ENCODE data around the gene C19orf33. TPM values are rescaled to one million over a fixed set of nuclear protein-coding genes. Genes with fewer than 3 reads are reported as not detected.

C19orf33 gene
- total RNA-seq, 2 donors from 2014 or later, result 6.7 TPM; not detected in 1

DNA sequence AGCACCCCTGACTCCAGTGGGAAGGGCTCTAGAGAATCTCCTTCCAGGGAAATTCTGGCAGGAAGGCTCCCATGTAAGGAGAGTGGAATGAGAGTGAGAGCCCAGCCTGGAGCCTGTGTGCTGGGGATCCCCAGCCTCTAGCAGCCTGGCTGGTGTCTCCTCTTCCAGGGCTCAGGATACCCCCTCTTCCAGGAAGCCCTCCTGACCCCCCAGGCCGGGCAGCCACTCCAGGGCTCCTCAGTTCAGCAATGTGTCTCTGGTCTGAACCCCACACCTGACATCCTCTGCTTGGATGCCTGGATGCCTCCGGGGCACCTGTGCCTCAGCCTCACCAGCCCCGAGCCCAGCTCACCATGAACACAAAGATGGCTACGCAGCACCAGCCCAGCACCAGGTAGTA lies 3.0 kb downstream of the C19orf33 start:
- no peaks in the 10 kb centered on the region for H3K4me1 ChIP-seq (ENCODE audit: control insufficient read depth in 1 of 2, low read depth in 2 of 2)
- TF ChIP-seq, protein P1, sequence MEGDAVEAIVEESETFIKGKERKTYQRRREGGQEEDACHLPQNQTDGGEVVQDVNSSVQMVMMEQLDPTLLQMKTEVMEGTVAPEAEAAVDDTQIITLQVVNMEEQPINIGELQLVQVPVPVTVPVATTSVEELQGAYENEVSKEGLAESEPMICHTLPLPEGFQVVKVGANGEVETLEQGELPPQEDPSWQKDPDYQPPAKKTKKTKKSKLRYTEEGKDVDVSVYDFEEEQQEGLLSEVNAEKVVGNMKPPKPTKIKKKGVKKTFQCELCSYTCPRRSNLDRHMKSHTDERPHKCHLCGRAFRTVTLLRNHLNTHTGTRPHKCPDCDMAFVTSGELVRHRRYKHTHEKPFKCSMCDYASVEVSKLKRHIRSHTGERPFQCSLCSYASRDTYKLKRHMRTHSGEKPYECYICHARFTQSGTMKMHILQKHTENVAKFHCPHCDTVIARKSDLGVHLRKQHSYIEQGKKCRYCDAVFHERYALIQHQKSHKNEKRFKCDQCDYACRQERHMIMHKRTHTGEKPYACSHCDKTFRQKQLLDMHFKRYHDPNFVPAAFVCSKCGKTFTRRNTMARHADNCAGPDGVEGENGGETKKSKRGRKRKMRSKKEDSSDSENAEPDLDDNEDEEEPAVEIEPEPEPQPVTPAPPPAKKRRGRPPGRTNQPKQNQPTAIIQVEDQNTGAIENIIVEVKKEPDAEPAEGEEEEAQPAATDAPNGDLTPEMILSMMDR (IDR thresholded peaks at IDR 0.05), result no peak
- H3K36me3 ChIP-seq, result peaks cover 21% of the 10 kb centered on the region

DNA sequence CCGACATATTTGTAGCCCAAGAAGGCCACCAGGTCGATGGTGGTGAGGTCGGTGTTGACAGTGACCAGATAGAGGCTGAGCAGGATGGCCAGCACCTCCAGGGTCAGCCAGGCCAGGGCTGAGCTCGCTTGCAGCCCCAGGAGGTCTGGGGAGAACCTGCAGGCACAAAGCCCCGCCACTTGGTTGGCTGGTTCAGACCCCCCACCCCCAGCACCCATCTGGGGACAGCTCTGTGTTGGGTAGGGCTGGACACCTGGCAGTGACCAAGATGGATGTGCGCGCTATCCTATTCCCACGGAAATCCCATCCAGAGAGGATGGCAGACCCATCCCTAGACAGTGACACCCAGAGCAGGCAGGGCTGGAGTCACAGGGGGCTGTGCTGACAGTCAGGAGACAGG lies 3.5 kb downstream of the C19orf33 start:
- no peaks in the 10 kb centered on the region for H3K9me3 ChIP-seq
- TF ChIP-seq, protein P1 (IDR thresholded peaks at IDR 0.05), result no peak
- H3K27ac ChIP-seq, result no peak overlapping the region
- H3K36me3 ChIP-seq, result peaks cover 21% of the 10 kb centered on the region
- H3K4me1 ChIP-seq (ENCODE audit: control insufficient read depth in 1 of 2, low read depth in 2 of 2), result no peaks in the 10 kb centered on the region
- ATAC-seq (ENCODE audit: insufficient number of reproducible peaks, low FRiP score, low read depth) (no peak), DNase-seq (ENCODE audit: low spot score) (no peak)
- no peaks in the 10 kb centered on the region for H3K27me3 ChIP-seq (replicated peaks; ENCODE audit: insufficient read depth)
- H3K4me3 ChIP-seq, result no peak overlapping the region

More for the DNA sequence above, 3.0 kb downstream of the C19orf33 start:
- DNase-seq (ENCODE audit: low spot score), result no peak
- H3K9me3 ChIP-seq, result no peaks in the 10 kb centered on the region
- H3K27me3 ChIP-seq (replicated peaks; ENCODE audit: insufficient read depth), result no peaks in the 10 kb centered on the region
- H3K27ac ChIP-seq, result no peak overlapping the region
- H3K4me3 ChIP-seq, result no peak overlapping the region
- ATAC-seq (ENCODE audit: insufficient number of reproducible peaks, low FRiP score, low read depth), result no peak

GRCh38 chr19:38308006-38308766 lies 4.1 kb downstream of the C19orf33 start:
- H3K36me3 ChIP-seq, result peaks cover 21% of the 10 kb centered on the region
- H3K4me1 ChIP-seq (ENCODE audit: control insufficient read depth in 1 of 2, low read depth in 2 of 2), result no peaks in the 10 kb centered on the region
- TF ChIP-seq, protein P1 (IDR thresholded peaks at IDR 0.05), result no peak
- no peak overlapping the region for H3K27ac ChIP-seq
- no peaks in the 10 kb centered on the region for H3K27me3 ChIP-seq (replicated peaks; ENCODE audit: insufficient read depth)
- DNase-seq (ENCODE audit: low spot score) (no peak), ATAC-seq (ENCODE audit: insufficient number of reproducible peaks, low FRiP score, low read depth) (no peak)
- H3K4me3 ChIP-seq, result no peak overlapping the region
- H3K9me3 ChIP-seq, result no peaks in the 10 kb centered on the region

GRCh38 chr19:38308926-38309614 lies 5.0 kb downstream of the C19orf33 start:
- no peak for DNase-seq (ENCODE audit: low spot score)
- no peaks in the 10 kb centered on the region for H3K9me3 ChIP-seq
- no peak overlapping the region for H3K4me3 ChIP-seq
- H3K27ac ChIP-seq, result no peak overlapping the region
- no peaks in the 10 kb centered on the region for H3K27me3 ChIP-seq (replicated peaks; ENCODE audit: insufficient read depth)
- TF ChIP-seq, protein P1 (IDR thresholded peaks at IDR 0.05), result no peak
- H3K36me3 ChIP-seq, result peaks cover 18% of the 10 kb centered on the region
- no peak for ATAC-seq (ENCODE audit: insufficient number of reproducible peaks, low FRiP score, low read depth)
- H3K4me1 ChIP-seq (ENCODE audit: control insufficient read depth in 1 of 2, low read depth in 2 of 2), result no peaks in the 10 kb centered on the region

DNA sequence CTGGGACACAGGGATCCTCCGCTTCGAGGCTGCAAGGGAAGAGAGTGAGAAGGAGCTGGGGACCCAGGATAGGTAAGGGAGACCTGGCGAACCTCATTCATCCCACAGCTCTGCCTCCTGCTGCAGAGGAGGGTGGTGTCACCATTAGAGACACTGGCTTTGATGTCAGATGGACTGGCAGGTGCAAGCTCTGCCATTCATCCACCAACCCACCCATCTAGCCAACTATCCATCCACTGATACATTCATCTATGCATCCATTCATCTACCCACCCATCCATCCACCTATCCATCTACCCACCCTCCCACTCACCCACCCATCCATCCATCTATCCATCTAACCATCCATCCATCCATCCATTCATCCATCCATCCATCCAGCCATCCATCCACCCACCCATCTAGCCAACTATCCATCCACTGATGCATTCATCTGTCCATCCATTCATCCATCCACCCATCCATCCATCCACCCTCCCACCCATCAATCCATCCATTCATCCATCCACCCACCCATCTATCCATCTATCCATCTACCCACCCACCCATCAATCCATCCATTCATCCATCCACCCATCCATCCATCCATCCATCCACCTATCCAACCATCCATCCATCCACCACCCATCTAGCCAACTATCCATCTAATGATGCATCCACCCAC lies 5.7 kb downstream of the C19orf33 start:
- no peak for ATAC-seq (ENCODE audit: insufficient number of reproducible peaks, low FRiP score, low read depth)

More for the DNA sequence above, 5.7 kb downstream of the C19orf33 start:
- no peak for DNase-seq (ENCODE audit: low spot score)
- Histone ChIP-seq H3K36me3 (peaks cover 14% of the 10 kb centered on the region), H3K4me1 (ENCODE audit: control insufficient read depth in 1 of 2, low read depth in 2 of 2) (no peaks in the 10 kb centered on the region), H3K27ac (no peak overlapping the region), H3K9me3 (no peaks in the 10 kb centered on the region), H3K27me3 (replicated peaks; ENCODE audit: insufficient read depth) (no peaks in the 10 kb centered on the region), H3K4me3 (no peak overlapping the region)
- TF ChIP-seq, protein P1 (IDR thresholded peaks at IDR 0.05), result no peak
